ENCODE data around the gene NAA10.
A peak's percentile ranks its signal among the peaks of the same experiment; 100 is the strongest.

The NAA10 gene

GRCh38 chrX:153966841-153967535 is 32.2 kb upstream of the NAA10 start:
- DNase-seq: no peak

GRCh38 chrX:153966283-153966688 is 31.4 kb upstream of the NAA10 start:
- no peak for DNase-seq

GRCh38 chrX:153965406-153965805 is 30.6 kb upstream of the NAA10 start:
- DNase-seq: no peak

- no peak for DNase-seq
These were observed 29.3 kb upstream of the NAA10 start for GRCh38 chrX:153964105-153964504.

GRCh38 chrX:153963546-153963945 is 28.7 kb upstream of the NAA10 start:
- DNase-seq: no peak

GRCh38 chrX:153961292-153961691 is 26.5 kb upstream of the NAA10 start:
- no peak for DNase-seq

GRCh38 chrX:153960786-153961185 is 25.9 kb upstream of the NAA10 start:
- DNase-seq: no peak

GRCh38 chrX:153960077-153960476 is 25.2 kb upstream of the NAA10 start:
- DNase-seq: no peak

GRCh38 chrX:153959649-153960048 is 24.8 kb upstream of the NAA10 start:
- no peak for DNase-seq

- DNase-seq: no peak
These were observed 23.8 kb upstream of the NAA10 start for GRCh38 chrX:153958605-153959004.

- no peak for DNase-seq
These were observed 22.4 kb upstream of the NAA10 start for GRCh38 chrX:153957224-153957623.

GRCh38 chrX:153956044-153956907 is 21.4 kb upstream of the NAA10 start:
- DNase-seq: no peak

GRCh38 chrX:153955228-153955732 is 20.4 kb upstream of the NAA10 start:
- DNase-seq: no peak

- no peak for DNase-seq
These were observed 19.9 kb upstream of the NAA10 start for GRCh38 chrX:153954558-153955227.

GRCh38 chrX:153953892-153954557 is 19.2 kb upstream of the NAA10 start:
- no peak for DNase-seq

GRCh38 chrX:153953342-153953830 is 18.5 kb upstream of the NAA10 start:
- DNase-seq: peak; percentile 36 to 52

- DNase-seq: no peak
These were observed 17.7 kb upstream of the NAA10 start for GRCh38 chrX:153952373-153953026.

GRCh38 chrX:153951683-153952372 is 17.0 kb upstream of the NAA10 start:
- no peak for DNase-seq

- DNase-seq: no peak
These were observed 15.3 kb upstream of the NAA10 start for GRCh38 chrX:153950127-153950526.

- no peak for DNase-seq
These were observed 14.3 kb upstream of the NAA10 start for GRCh38 chrX:153948847-153949805.

All from NCI-H1930 (cell line).